ENCODE results near the gene ITPA.

- TF ChIP-seq, protein P1, sequence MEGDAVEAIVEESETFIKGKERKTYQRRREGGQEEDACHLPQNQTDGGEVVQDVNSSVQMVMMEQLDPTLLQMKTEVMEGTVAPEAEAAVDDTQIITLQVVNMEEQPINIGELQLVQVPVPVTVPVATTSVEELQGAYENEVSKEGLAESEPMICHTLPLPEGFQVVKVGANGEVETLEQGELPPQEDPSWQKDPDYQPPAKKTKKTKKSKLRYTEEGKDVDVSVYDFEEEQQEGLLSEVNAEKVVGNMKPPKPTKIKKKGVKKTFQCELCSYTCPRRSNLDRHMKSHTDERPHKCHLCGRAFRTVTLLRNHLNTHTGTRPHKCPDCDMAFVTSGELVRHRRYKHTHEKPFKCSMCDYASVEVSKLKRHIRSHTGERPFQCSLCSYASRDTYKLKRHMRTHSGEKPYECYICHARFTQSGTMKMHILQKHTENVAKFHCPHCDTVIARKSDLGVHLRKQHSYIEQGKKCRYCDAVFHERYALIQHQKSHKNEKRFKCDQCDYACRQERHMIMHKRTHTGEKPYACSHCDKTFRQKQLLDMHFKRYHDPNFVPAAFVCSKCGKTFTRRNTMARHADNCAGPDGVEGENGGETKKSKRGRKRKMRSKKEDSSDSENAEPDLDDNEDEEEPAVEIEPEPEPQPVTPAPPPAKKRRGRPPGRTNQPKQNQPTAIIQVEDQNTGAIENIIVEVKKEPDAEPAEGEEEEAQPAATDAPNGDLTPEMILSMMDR (conservative IDR thresholded peaks at IDR 0.05; ENCODE audit: low read depth, low read length), result no peak
- no peak for TF ChIP-seq EZH2 (IDR thresholded peaks at IDR 0.05; ENCODE audit: low read length, unreplicated experiment)
- TF ChIP-seq EZH2phosphoT487 (IDR thresholded peaks at IDR 0.05; ENCODE audit: borderline replicate concordance, low read length), result no peak
Observed at GRCh38 chr20:3190681-3191111, 18.6 kb upstream of the ITPA start.

Measured in PC-3 (cell line).